Fibroblast of lung (primary cell): ENCODE measurements around the gene PCF11. TPM values are rescaled to one million over a fixed set of nuclear protein-coding genes. Genes with fewer than 3 reads are reported as not detected.

Experiments used
- DNase-seq, 2 donors: peaks; one replicate each; pipeline versions ENCODE4 v3.0.0 to v3.0.0-alpha.2; 2010; ENCODE audit warnings: low read depth in 2 of 2
- H2AFZ ChIP-seq: 2 replicates; pipeline ENCODE4 v1.5.1; 2012; ENCODE audit warnings: low read length, control low read depth, inconsistent platforms
- H3K27ac ChIP-seq: 2 replicates; pipeline ENCODE4 v1.5.1; 2011; ENCODE audit warnings: low read length, control low read depth; ENCODE audit not compliant: insufficient read depth
- H3K27me3 ChIP-seq: 2 replicates; pipeline ENCODE4 v1.5.1; 2011; ENCODE audit warnings: mild to moderate bottlenecking, low read length; ENCODE audit not compliant: control insufficient read depth, insufficient read depth
- H3K36me3 ChIP-seq: 2 replicates; pipeline ENCODE4 v1.5.1; 2011; ENCODE audit warnings: low read length; ENCODE audit not compliant: control insufficient read depth, insufficient read depth
- H3K4me1 ChIP-seq: 2 replicates; pipeline ENCODE4 v1.5.1; 2011; ENCODE audit warnings: low read length; ENCODE audit not compliant: control insufficient read depth, insufficient read depth; ENCODE audit errors: extremely low read depth
- H3K4me2 ChIP-seq: 2 replicates; pipeline ENCODE4 v1.5.1; 2011; ENCODE audit warnings: low read length, control low read depth; ENCODE audit not compliant: insufficient read depth; ENCODE audit errors: extremely low read depth
- H3K4me3 ChIP-seq, 4 experiments: fragments of 200-600 bp in 1 of 4; sonication (generic) in 1 of 4; replicated peaks in 1 of 4; 2 replicates each; pipeline ENCODE4 v1.5.1; 2011 to 2016; ENCODE audit warnings: low read length in 4 of 4, low read depth in 3 of 4, mild to moderate bottlenecking in 3 of 4, control low read depth in 2 of 4, inconsistent platforms in 1 of 4, mixed read lengths in 1 of 4; ENCODE audit not compliant: insufficient read depth in 1 of 4; ENCODE audit errors: control extremely low read depth in 1 of 4
- H3K79me2 ChIP-seq: 2 replicates; pipeline ENCODE4 v1.5.1; 2012; ENCODE audit warnings: mild to moderate bottlenecking, low read length, inconsistent platforms; ENCODE audit not compliant: control insufficient read depth, insufficient read depth
- H3K9ac ChIP-seq: 2 replicates; pipeline ENCODE4 v1.5.1; 2011; ENCODE audit warnings: mild to moderate bottlenecking, low read length, control low read depth; ENCODE audit not compliant: insufficient read depth
- H3K9me3 ChIP-seq: 2 replicates; pipeline ENCODE4 v1.5.1; 2012; ENCODE audit warnings: low read depth, low read length; ENCODE audit not compliant: control insufficient read depth, insufficient read depth
- H4K20me1 ChIP-seq: 2 replicates; pipeline ENCODE4 v1.5.1; 2011; ENCODE audit warnings: low read length; ENCODE audit not compliant: control insufficient read depth, insufficient read depth; ENCODE audit errors: extremely low read depth
- EZH2 ChIP-seq: IDR thresholded peaks from 2 replicates; pipeline ENCODE4 v1.5.1; 2012; ENCODE audit warnings: low read length, control low read depth, mild to moderate bottlenecking; ENCODE audit errors: missing control alignments
- polyA plus RNA-seq, 2 donors: library from polyadenylated mRNA; depleted of rRNA in 1 of 2; stranded (reverse) in 1 of 2; unstranded in 1 of 2; fragments of >200 nt; gene quantifications; 2 replicates each; pipeline ENCODE4 v1.2.1, GENCODE V29; 2011 to 2012; ENCODE audit warnings: missing spikeins in 1 of 2
- total RNA-seq: library from RNA; depleted of rRNA; stranded (reverse); fragments of >200 nt; gene quantifications from 2 replicates; pipeline ENCODE4 v1.2.1, GENCODE V29; 2014
- TF ChIP-seq, protein P1 (sequence below), 2 donors: IDR thresholded peaks in 1 of 2; conservative IDR thresholded peaks in 1 of 2; 1 replicate in 1 of 2; 2 replicates in 1 of 2; pipeline ENCODE4 v1.5.1; 2011 to 2012; ENCODE audit warnings: low read length in 2 of 2, control low read depth in 1 of 2, inconsistent platforms in 1 of 2, low read depth in 1 of 2, mild to moderate bottlenecking in 1 of 2

Gene PCF11
- total and polyA plus RNA-seq, 2 donors (not counting 1 experiment from before 2014, with no cell fraction given): 26.6 to 44.8 TPM

DNA sequence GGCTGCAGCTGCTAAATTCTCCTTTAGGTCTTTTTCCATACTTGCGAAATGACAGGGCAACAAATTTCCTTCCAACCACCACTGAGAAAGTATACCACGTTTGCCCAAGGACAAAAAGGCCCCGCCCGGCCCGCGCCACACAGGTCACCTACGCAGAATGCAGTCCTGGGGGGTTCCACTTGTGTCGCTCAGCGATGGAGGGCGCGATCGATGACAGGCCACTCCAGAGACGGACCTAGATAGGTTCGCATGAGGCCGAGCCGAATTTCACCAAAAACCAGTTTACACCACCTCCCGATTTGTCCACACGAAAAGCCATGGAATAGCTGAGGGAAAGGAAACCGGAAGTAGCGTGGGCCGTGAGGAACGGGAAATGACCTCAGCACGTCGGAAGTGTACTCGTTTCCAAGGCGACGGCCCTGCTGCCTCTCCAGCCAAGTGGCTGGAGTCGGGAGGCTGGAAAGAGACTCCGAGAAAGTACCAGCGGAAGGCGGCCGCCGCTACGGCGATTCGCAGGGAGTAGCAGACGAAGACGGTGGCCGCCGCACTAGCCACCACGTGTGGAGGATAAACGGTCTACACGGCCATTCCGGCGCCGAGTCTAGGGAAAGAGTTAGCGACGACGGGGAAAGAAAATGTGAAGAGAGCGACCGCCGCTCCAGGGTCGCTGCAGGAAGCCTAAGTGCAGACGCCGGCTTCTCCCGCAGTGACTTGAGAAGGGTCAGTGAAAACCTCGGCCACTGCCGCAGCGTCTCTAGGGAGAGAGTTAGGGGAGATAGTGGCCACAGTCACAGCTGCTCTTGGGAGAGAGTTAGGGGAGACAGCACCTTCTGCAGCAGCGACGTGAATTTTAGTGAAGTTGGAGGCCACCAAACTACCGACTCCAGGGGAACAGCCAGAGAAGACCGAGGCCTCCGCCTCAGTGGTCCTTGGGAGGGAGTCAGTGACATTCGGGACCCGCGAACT is 36.7 kb downstream of the PCF11 start, which contains the start of gene ANKRD42:
Gene ANKRD42, plus strand, starts transcription at position 398 of the 966 bp plus-strand sequence. CDS start 959 bp downstream, outside the sequence.
- Histone ChIP-seq H2AFZ (peak within 1 kb of the TSS; percentile 79), H3K4me1 (peaks cover 2% of the 10 kb centered on the region), H3K4me3 (peak within 1 kb of the TSS; percentile 36 to 83 (median 74)), H3K27me3 (no peaks in the 10 kb centered on the region), H3K4me2 (peak within 1 kb of the TSS; percentile 96), H3K36me3 (peaks cover 1% of the 10 kb centered on the region), H3K79me2 (peaks cover 19% of the 10 kb centered on the region), H4K20me1 (no peaks in the 10 kb centered on the region), H3K9me3 (no peaks in the 10 kb centered on the region), H3K9ac (peak within 1 kb of the TSS; percentile 90), H3K27ac (peak within 1 kb of the TSS; percentile 97)
- TF ChIP-seq, protein P1, sequence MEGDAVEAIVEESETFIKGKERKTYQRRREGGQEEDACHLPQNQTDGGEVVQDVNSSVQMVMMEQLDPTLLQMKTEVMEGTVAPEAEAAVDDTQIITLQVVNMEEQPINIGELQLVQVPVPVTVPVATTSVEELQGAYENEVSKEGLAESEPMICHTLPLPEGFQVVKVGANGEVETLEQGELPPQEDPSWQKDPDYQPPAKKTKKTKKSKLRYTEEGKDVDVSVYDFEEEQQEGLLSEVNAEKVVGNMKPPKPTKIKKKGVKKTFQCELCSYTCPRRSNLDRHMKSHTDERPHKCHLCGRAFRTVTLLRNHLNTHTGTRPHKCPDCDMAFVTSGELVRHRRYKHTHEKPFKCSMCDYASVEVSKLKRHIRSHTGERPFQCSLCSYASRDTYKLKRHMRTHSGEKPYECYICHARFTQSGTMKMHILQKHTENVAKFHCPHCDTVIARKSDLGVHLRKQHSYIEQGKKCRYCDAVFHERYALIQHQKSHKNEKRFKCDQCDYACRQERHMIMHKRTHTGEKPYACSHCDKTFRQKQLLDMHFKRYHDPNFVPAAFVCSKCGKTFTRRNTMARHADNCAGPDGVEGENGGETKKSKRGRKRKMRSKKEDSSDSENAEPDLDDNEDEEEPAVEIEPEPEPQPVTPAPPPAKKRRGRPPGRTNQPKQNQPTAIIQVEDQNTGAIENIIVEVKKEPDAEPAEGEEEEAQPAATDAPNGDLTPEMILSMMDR (conservative IDR thresholded peaks at IDR 0.05 in 1 of 2, IDR thresholded peaks at IDR 0.05 in 1 of 2; ENCODE audit: low read depth in 1 of 2, low read length in 2 of 2): no peak
- no peak for TF ChIP-seq EZH2
- DNase-seq: peak; percentile 94 to 95

DNA sequence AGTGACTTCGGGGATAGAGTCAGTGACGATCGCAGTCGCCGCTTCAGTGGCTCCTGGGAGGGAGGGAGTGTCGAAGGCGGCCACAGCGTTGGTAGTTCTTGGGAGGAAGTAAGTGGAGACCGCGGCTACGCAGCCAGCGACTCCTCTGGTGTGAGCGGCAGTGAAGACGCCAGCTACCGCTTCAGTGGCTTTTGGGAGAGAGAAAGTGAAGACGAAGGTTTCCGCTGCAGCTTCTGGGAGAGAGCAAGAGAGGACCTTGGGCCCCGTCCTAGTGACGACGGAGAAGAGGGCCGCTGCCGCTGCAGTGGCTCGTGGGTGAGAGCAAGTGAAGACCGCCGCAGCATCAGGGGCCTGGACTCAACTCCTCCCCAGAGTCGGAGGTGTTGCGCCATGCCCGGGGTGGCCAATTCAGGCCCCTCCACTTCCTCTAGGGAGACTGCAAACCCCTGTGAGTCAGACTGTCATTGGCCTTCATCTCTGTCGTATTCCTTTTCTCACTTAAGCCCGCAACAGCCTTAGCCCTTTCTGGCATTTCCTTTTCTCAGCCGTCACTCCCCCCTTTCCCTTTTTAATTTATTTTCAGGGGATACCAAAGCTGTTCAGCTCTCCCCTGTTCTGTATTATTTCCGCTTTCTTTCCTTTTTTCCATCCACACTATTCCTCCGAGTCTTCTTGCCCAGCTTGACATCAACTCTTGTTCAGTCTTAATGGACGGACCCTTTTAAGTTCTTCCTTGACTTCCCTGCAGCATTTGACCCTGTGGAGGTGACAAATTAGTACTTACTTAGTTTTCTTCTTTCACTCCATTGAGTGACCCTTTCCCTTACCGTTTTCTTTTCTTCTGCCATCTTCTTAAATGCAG is 37.6 kb downstream of the PCF11 start:
- Histone ChIP-seq H3K4me1 (peaks cover 2% of the 10 kb centered on the region), H3K27ac (peak overlapping the region; percentile 97), H2AFZ (peak overlapping the region; percentile 79), H3K4me2 (peak overlapping the region; percentile 96), H3K27me3 (no peaks in the 10 kb centered on the region), H3K36me3 (peaks cover 1% of the 10 kb centered on the region), H3K9ac (peak overlapping the region; percentile 90), H4K20me1 (no peaks in the 10 kb centered on the region), H3K4me3 (peak overlapping the region; percentile 36 to 83 (median 74)), H3K79me2 (peaks cover 19% of the 10 kb centered on the region), H3K9me3 (no peaks in the 10 kb centered on the region)
- DNase-seq: peak; percentile 77 to 82
- TF ChIP-seq, protein P1 (conservative IDR thresholded peaks at IDR 0.05 in 1 of 2, IDR thresholded peaks at IDR 0.05 in 1 of 2; ENCODE audit: low read depth in 1 of 2, low read length in 2 of 2): no peak
- no peak for TF ChIP-seq EZH2

DNA sequence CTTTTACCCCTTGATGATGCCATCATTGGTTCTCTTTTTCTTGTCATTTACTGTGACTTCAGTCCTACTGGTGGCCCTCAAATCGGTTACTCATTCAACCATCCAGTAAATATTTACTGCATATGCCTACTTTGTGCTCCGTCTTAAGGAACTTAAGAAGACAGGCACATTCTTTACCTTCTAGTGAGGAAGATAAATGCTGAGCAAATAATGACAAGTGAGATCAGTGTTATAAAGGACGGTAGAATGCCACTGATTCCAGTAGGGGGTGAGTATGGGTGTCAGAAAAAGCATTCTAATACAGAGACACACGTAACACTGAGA is 38.2 kb downstream of the PCF11 start:
- no peaks in the 10 kb centered on the region for H3K9me3 ChIP-seq
- H3K79me2 ChIP-seq: peaks cover 19% of the 10 kb centered on the region
- peak overlapping the region; percentile 96 for H3K4me2 ChIP-seq
- no peaks in the 10 kb centered on the region for H3K27me3 ChIP-seq
- H3K27ac ChIP-seq: peak overlapping the region; percentile 97
- H2AFZ ChIP-seq: peak overlapping the region; percentile 79
- no peaks in the 10 kb centered on the region for H4K20me1 ChIP-seq
- H3K4me3 ChIP-seq: peak overlapping the region; percentile 36 to 83 (median 74)
- peaks cover 2% of the 10 kb centered on the region for H3K4me1 ChIP-seq
- peak in 1 of 2 donors; percentile 5 for DNase-seq
- peak overlapping the region; percentile 90 for H3K9ac ChIP-seq
- TF ChIP-seq EZH2: no peak
- TF ChIP-seq, protein P1 (conservative IDR thresholded peaks at IDR 0.05 in 1 of 2, IDR thresholded peaks at IDR 0.05 in 1 of 2; ENCODE audit: low read depth in 1 of 2, low read length in 2 of 2): no peak
- peaks cover 1% of the 10 kb centered on the region for H3K36me3 ChIP-seq
